Ishikawa (cell line): ENCODE results near the gene MACC1.

Experiments
- CREB1 ChIP-seq: IDR thresholded peaks from 2 replicates; pipeline ENCODE4 v1.6.1; 2012; ENCODE audit warnings: low read depth
- FOXM1 ChIP-seq: IDR thresholded peaks from 2 replicates; pipeline ENCODE4 v1.6.1; 2012; ENCODE audit warnings: low read depth, borderline replicate concordance
- RAD21 ChIP-seq: IDR thresholded peaks from 2 replicates; pipeline ENCODE4 v1.6.1; 2012; ENCODE audit warnings: low read depth
- REST ChIP-seq: IDR thresholded peaks from 2 replicates; pipeline ENCODE4 v1.6.1; 2012; ENCODE audit warnings: low read depth, mild to moderate bottlenecking
- TAF1 ChIP-seq: IDR thresholded peaks from 2 replicates; pipeline ENCODE4 v1.6.1; 2012; ENCODE audit warnings: low read depth, mild to moderate bottlenecking
- USF1 ChIP-seq: IDR thresholded peaks from 2 replicates; pipeline ENCODE4 v1.6.1; 2012
- YY1 ChIP-seq: IDR thresholded peaks from 2 replicates; pipeline ENCODE4 v1.6.1; 2012; ENCODE audit warnings: low read depth

- no peak for TF ChIP-seq TAF1
- no peak for TF ChIP-seq REST
- TF ChIP-seq USF1, result no peak
- no peak for TF ChIP-seq CREB1
- TF ChIP-seq FOXM1, result no peak
- TF ChIP-seq YY1, result no peak
- no peak for TF ChIP-seq RAD21
These were observed 16.2 kb downstream of the MACC1 start for GRCh38 chr7:20200971-20201370.
